NCI-H345 (cell line): ENCODE results near the gene TOMM20L.
"Not testable (repeated sequence)": the region's sequence is repeated elsewhere in the genome, so short reads cannot be mapped to it uniquely, and the experiment has no call there.

Experiments used
- DNase-seq: peaks from one replicate; lab custom pipeline; 2025; lab: John Stamatoyannopoulos, UW

The TOMM20L gene

GRCh38 chr14:58395812-58396788, at the start of gene TOMM20L:
Gene TOMM20L, plus strand, starts transcription at chr14:58395930. Its CDS starts 28 bp downstream, at chr14:58395958.
- DNase-seq, result peak; percentile 78

GRCh38 chr14:58353516-58354299, 42.0 kb upstream of the TOMM20L start:
- no peak for DNase-seq

GRCh38 chr14:58354808-58355207, 40.9 kb upstream of the TOMM20L start:
- DNase-seq, result no peak

GRCh38 chr14:58356268-58356667, 39.5 kb upstream of the TOMM20L start:
- DNase-seq, result no peak

GRCh38 chr14:58362272-58362671, 33.5 kb upstream of the TOMM20L start:
- DNase-seq, result not testable (repeated sequence)

GRCh38 chr14:58362798-58363412, 32.8 kb upstream of the TOMM20L start:
- peak; percentile 20 for DNase-seq

- no peak for DNase-seq
Observed at GRCh38 chr14:58364316-58364715, 31.4 kb upstream of the TOMM20L start.

GRCh38 chr14:58367296-58367695, 28.4 kb upstream of the TOMM20L start:
- DNase-seq, result no peak

GRCh38 chr14:58368956-58369355, 26.8 kb upstream of the TOMM20L start:
- no peak for DNase-seq

GRCh38 chr14:58376791-58377190, 18.9 kb upstream of the TOMM20L start:
- no peak for DNase-seq

GRCh38 chr14:58390830-58391229, 4.9 kb upstream of the TOMM20L start:
- DNase-seq, result no peak

GRCh38 chr14:58395562-58395811, 243 bp upstream of the TOMM20L start:
- no peak for DNase-seq

- DNase-seq, result no peak
Observed at GRCh38 chr14:58397156-58397555, 1.4 kb downstream of the TOMM20L start.

GRCh38 chr14:58398495-58398894, 2.8 kb downstream of the TOMM20L start:
- DNase-seq, result no peak

- DNase-seq, result no peak
Observed at GRCh38 chr14:58398895-58399294, 3.2 kb downstream of the TOMM20L start.

- no peak for DNase-seq
Observed at GRCh38 chr14:58401587-58401986, 5.9 kb downstream of the TOMM20L start.

- no peak for DNase-seq
Observed at GRCh38 chr14:58408681-58409215, 13.0 kb downstream of the TOMM20L start.

- no peak for DNase-seq
Observed at GRCh38 chr14:58414845-58415244, 19.1 kb downstream of the TOMM20L start.

GRCh38 chr14:58415636-58416547, 20.2 kb downstream of the TOMM20L start:
- DNase-seq, result no peak

GRCh38 chr14:58416934-58417333, 21.2 kb downstream of the TOMM20L start:
- not testable (repeated sequence) for DNase-seq

- DNase-seq, result peak; percentile 63
Observed at GRCh38 chr14:58426670-58427280, 31.0 kb downstream of the TOMM20L start.
